ENCODE measurements around the gene LRPPRC. TPM values are rescaled to one million over a fixed set of nuclear protein-coding genes. Genes with fewer than 3 reads are reported as not detected.
"Not testable (repeated sequence)": the region's sequence is repeated elsewhere in the genome, so short reads cannot be mapped to it uniquely, and the experiment has no call there.

The LRPPRC gene
- total RNA-seq, 3 donors from 2014 or later = 92.7 to 107 (median 101) TPM

DNA sequence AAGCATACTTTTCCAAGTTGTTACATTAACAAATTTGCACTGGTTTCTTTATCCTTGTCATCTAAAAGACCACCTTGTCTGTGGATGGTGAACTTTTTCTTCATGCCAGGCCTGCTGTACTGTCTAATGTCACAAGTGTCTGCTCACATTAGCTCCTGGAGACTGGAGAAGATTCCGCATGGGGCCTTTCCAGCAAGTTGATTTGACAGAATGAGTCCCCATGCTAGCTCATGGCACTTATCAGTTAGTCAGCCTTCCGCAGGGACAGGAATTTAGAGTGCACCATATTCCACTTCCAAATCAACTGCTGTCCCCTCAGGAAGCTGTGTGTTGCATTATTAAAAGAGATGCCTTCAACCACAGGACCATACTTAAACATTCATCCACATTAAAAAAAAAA, 41.4 kb upstream of the LRPPRC start:
- Histone ChIP-seq H3K4me1 (ENCODE audit: low read depth) (no peaks in the 10 kb centered on the region), H3K4me3 (no peak overlapping the region), H3K9me3 (no peaks in the 10 kb centered on the region), H3K36me3 (ENCODE audit: low read depth) (no peaks in the 10 kb centered on the region)
- no peak for DNase-seq
- intact Hi-C loops (cut with DNase I, micrococcal nuclease) = no loop called here
- TF ChIP-seq, protein P1, sequence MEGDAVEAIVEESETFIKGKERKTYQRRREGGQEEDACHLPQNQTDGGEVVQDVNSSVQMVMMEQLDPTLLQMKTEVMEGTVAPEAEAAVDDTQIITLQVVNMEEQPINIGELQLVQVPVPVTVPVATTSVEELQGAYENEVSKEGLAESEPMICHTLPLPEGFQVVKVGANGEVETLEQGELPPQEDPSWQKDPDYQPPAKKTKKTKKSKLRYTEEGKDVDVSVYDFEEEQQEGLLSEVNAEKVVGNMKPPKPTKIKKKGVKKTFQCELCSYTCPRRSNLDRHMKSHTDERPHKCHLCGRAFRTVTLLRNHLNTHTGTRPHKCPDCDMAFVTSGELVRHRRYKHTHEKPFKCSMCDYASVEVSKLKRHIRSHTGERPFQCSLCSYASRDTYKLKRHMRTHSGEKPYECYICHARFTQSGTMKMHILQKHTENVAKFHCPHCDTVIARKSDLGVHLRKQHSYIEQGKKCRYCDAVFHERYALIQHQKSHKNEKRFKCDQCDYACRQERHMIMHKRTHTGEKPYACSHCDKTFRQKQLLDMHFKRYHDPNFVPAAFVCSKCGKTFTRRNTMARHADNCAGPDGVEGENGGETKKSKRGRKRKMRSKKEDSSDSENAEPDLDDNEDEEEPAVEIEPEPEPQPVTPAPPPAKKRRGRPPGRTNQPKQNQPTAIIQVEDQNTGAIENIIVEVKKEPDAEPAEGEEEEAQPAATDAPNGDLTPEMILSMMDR (IDR thresholded peaks at IDR 0.05) = no peak
- ATAC-seq = no peak

DNA sequence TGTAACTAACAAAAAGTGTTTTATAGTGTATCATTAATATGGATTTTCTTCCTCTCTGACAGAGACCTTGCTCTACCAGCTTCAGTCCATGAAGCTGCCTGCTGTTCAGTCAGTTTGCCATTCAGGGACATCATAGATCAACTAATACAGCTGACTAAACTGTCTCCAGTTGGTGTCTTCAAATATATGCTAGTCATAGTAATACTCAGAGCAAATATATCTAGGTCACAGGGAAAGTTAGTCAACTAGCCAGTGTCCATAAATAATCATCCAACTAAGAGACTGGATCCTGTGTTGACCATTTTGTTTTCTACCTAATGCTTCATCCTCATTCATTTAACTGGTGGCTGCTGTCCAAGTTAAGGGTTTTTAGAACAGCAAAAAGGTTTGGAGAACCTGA, 38.2 kb upstream of the LRPPRC start:
- Histone ChIP-seq H3K4me1 (ENCODE audit: low read depth) (no peaks in the 10 kb centered on the region), H3K9me3 (no peaks in the 10 kb centered on the region), H3K4me3 (no peak overlapping the region), H3K36me3 (ENCODE audit: low read depth) (no peaks in the 10 kb centered on the region)
- no peak for DNase-seq
- ATAC-seq = no peak
- TF ChIP-seq, protein P1 (IDR thresholded peaks at IDR 0.05) = no peak
- intact Hi-C loops (cut with DNase I, micrococcal nuclease) = no loop called here

DNA sequence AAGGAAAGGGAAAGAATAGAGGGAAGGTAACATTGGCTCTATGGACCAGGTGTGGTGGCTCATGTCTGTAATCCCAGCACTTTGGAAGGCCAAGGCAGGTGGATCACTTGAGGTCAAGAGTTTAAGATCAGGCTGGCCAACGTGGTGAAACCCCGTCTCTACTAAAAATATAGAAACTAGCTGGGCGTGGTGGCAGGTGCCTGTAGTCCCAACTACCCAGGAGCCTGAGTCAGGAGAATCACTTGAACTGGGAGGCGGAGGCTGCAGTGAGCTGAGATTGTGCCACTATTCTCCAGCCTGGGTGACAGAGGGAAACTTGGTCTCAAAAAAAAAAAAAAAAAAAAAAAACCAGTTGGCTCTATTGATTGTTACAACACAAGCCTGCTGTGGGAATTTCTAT, 31.3 kb upstream of the LRPPRC start:
- DNase-seq; ATAC-seq; H3K4me3 ChIP-seq; H3K4me1 ChIP-seq (ENCODE audit: low read depth); H3K36me3 ChIP-seq (ENCODE audit: low read depth); intact Hi-C loops (cut with DNase I, micrococcal nuclease); H3K9me3 ChIP-seq: not testable (repeated sequence)

DNA sequence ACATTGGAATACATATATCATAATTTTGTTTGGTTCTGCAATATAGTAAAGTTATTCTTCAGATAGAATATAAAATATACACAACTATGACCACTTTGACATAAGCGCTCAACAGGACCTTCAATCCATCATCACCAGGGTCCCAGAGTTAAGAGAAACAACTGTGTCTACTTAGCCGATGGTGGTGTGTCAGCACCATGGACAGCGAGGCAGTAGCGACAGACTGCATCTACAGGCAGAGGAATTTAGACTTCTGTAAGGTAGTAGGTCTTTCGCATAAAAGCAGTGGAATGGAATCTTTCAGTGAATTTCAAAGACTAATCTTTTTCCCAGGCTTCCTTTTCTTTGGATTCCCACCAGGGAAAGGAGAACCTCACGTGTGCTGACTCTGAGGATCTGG, 20.5 kb upstream of the LRPPRC start:
- H3K9me3 ChIP-seq = no peaks in the 10 kb centered on the region
- H3K4me1 ChIP-seq (ENCODE audit: low read depth) = no peaks in the 10 kb centered on the region
- ATAC-seq (no peak), DNase-seq (peak in 2 of 3 donors; percentile 43 to 60)
- TF ChIP-seq, protein P1 (IDR thresholded peaks at IDR 0.05) = no peak
- no peak overlapping the region for H3K4me3 ChIP-seq
- intact Hi-C loops (cut with DNase I, micrococcal nuclease) = no loop called here
- H3K36me3 ChIP-seq (ENCODE audit: low read depth) = no peaks in the 10 kb centered on the region

DNA sequence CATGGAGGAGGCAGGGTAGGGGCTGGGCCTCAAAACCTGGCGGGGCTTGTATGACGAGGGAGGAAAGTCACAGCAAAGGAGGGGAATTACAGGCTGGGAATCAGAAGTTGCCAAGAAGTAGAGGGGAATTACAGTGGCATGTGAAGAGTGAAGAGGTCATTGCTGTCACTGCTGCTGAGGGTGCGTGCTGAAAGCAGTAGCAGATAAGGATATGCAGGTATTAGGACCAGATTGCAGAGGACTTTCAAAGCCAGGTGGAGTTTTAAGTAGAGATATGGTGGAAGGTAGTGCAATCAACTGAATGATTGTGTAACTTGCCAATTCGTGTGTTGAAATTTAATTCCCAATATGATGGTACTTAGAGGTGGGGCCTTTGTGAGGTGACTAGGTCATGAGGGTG, 19.4 kb upstream of the LRPPRC start:
- Histone ChIP-seq H3K36me3 (ENCODE audit: low read depth) (no peaks in the 10 kb centered on the region), H3K4me1 (ENCODE audit: low read depth) (no peaks in the 10 kb centered on the region), H3K9me3 (no peaks in the 10 kb centered on the region), H3K4me3 (no peak overlapping the region)
- intact Hi-C loops (cut with DNase I, micrococcal nuclease) = no loop called here
- TF ChIP-seq, protein P1 (IDR thresholded peaks at IDR 0.05) = no peak
- ATAC-seq (no peak), DNase-seq (no peak)

DNA sequence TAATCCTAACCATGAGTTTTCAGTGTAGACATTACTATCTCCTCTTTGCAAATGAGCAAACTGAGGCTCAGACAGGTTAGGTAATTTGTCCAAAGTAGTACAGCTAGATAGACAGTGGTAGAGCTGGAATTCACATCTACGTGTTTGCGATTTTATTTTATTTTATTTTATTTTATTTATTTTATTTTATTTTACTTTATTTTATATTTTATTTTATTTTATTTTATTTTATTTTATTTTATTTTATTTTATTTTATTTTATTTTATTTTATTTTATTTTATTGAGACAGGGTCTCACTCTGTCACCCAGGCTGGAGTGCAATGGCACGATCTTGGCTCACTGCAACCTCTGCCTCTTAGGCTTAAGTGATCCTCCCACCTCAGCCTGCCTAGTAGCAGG, 17.4 kb upstream of the LRPPRC start:
- H3K4me1 ChIP-seq (ENCODE audit: low read depth); ATAC-seq; intact Hi-C loops (cut with DNase I, micrococcal nuclease); DNase-seq; H3K4me3 ChIP-seq; H3K9me3 ChIP-seq; H3K36me3 ChIP-seq (ENCODE audit: low read depth): not testable (repeated sequence)

DNA sequence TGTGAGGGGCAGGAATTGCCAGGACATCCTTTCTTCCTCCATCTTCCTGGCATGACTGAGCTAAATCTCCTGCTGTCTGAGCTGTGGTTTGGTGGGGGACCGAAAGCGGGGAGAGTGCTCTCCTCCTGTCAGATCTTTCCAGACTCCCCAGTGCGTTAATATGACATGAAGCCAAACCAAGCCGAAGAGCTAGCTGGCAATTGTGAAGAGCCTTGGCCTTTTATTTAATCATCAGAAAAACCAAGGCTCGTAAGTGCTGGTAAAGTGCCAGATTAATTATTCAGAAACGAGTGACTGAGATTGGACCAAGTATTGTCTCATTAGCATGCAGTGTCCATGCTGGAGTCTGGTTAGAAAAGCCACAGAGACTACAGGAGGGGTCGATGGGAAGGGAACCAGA, 14.5 kb upstream of the LRPPRC start:
- intact Hi-C loops (cut with DNase I, micrococcal nuclease) = no loop called here

More for the DNA sequence above, 14.5 kb upstream of the LRPPRC start:
- ATAC-seq (no peak), DNase-seq (no peak)
- TF ChIP-seq, protein P1 (IDR thresholded peaks at IDR 0.05) = no peak
- no peaks in the 10 kb centered on the region for H3K4me1 ChIP-seq (ENCODE audit: low read depth)
- H3K9me3 ChIP-seq = no peaks in the 10 kb centered on the region
- no peak overlapping the region for H3K4me3 ChIP-seq
- no peaks in the 10 kb centered on the region for H3K36me3 ChIP-seq (ENCODE audit: low read depth)

Data from mucosa of descending colon (tissue), 3 donors.